NCI-H1930 (cell line): Measurements from ENCODE around the gene PEAK1.
"Not testable (repeated sequence)": the region's sequence is repeated elsewhere in the genome, so short reads cannot be mapped to it uniquely, and the experiment has no call there.

Experiments used
- DNase-seq, 2 experiments: peaks; one replicate each; lab custom pipeline; 2025; lab: John Stamatoyannopoulos, UW

PEAK1 gene

GRCh38 chr15:77426377-77426776 is 6.5 kb upstream of the PEAK1 start:
- DNase-seq: no peak

DNA sequence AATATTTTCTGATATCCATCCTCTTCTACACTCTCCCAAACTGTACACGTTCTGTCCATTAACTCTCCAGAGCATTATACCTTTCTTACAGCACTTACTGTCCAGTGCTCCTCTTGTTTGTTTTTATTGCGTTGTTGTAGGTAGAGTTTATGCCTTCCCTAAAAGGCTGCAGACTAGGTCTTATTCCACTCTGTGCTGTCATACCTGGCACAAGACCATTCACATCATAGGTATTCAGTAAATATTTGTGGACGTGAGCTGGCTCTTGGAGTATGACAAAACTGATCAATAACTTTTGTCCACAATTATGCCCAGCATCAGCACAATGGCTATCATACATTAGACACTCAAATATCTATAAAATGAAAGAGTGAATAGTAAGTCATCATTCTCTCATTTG is 5.2 kb upstream of the PEAK1 start:
- DNase-seq: no peak

DNA sequence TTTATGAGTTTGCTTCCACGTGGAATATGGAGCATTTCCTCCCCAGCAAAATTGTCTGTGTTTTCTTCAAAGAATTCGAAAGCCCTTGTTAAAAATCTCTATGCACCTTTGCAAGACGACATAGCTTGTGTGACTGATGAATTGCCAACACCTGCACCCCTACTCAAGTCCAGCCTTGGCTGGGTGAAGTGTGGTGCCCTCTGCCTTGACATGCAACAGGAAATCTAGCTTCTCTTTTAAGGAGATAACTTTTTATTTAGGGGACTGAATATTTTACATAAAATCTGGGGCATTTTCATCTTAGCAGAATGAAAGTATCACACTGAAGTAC is 1.4 kb upstream of the PEAK1 start:
- no peak for DNase-seq

DNA sequence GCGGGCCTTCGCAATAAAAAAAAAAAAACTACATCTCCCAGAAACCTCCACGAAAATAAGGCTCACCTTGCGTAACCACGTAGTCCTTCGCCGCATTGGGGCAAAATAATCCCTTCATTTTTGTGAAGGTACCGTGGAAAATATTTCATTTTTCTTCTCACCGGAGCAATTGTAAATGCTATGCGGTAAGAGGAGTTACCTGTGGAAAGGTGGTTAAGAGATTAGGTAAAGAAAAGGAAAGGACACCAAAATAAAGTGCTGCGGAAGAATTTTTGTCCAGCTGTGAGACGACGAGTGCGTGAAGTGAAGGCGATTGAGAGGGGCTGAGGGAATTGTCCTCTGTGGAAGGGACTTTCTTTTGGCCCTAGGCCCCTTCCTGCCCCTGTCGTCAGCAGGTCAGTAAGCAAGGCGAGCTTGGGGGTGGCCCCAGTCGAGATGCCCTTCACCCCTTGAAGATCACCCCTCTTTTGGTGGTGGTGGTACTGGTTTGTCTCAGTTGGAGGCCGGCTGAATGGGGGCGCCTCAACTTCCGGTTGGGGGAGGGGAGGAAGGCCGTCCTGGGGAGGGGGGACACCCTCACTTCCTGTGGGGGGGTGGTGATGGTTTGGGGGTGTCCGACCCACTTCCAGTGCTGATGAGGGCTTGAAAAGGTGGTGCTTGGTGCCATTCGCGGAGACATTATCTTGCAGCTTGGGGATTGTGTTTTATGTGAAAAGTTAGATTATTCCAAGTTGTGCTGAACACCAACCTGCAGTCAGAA is 886 bp upstream of the PEAK1 start, which contains the start of gene HMG20A:
Gene HMG20A, plus strand, starts transcription at position 279 of the 760 bp plus-strand sequence. CDS start 37,520 bp downstream, outside the sequence.
- DNase-seq: peak; percentile 60 to 80

GRCh38 chr15:77418966-77419835 is 703 bp downstream of the PEAK1 start:
- DNase-seq: peak in 1 of 2 experiments; percentile 12

DNA sequence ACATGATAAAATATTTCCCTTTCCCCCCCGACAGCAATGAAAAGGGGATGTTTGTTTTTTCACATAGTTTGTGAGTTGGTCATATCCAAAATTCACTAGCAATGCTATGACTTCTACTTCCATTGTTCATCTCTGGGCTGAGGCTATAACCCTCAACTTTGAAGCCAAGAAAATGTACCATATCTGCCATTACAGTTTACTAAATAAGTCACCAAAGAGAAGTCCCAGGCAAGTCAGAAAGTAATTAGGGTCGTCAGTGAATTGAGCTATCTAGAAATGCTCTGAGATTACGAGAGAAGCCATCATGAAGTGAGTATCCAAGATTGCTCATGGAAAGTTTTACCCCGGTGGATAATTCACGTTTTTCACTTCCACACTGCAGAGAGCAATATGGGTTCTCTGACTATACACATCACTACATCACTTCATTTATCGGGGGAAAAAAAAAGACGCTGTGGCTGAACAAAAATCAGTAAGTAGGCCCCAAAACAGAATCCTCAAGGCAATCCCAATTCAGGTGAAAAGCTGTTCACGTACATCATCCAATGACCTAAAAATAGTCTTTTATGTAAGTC is 1.4 kb downstream of the PEAK1 start:
- no peak for DNase-seq

- DNase-seq: no peak
Observed at GRCh38 chr15:77417602-77418001, 2.3 kb downstream of the PEAK1 start.

DNA sequence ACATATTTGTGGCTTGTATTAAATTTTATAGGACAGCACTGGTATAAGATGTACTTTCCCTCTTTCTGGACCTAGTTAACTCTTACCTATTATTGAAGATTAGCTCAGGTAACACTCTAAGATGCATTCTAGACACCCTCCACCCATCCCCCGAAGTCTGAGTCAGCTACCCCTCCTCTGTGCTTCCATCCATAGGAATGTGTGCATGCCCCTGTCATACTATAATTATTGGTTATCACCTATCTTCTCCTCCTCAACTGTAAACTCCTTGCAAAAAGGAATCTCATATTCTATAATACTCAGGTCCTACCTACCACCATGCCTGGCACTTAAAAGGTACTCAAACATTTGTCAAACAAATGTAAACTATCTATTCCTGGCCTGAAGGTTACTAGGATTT is 3.0 kb downstream of the PEAK1 start:
- no peak for DNase-seq

- DNase-seq: no peak
Observed at GRCh38 chr15:77416148-77416455, 3.8 kb downstream of the PEAK1 start.

DNA sequence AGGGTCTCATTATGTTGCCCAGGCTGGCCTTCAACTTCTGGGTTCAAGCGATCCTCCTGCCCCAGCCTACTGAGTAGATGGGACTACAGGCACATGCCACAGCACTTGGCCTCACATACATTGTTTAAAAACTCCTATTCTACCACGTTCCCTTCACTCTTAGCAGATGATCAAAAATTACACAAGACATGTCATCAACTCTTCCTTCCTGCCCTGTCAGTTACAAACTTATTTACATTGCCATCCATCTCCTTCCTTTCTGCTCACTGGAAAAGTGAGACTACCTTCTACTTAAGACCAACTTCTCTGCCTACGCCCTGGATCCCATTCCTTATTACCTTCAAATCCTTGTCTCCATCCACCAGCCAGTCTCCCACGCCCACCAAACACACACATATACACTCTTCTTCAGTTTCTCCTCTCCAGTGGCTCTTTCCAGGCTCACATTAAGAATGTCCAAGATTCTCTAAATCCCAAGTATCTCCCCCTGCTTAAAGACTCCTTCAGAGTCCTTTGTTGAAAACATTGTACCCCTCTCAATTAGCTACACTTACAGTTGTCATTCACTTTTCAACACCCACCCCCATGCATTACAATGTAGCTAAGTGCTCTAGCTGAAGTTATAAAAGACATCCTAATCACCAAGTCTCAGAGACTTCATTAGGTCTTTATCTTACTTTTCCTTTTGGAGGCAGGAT is 4.3 kb downstream of the PEAK1 start:
- no peak for DNase-seq

- no peak for DNase-seq
Observed at GRCh38 chr15:77414789-77415442, 5.0 kb downstream of the PEAK1 start.

- no peak for DNase-seq
Observed at GRCh38 chr15:77413699-77414349, 6.1 kb downstream of the PEAK1 start.

DNA sequence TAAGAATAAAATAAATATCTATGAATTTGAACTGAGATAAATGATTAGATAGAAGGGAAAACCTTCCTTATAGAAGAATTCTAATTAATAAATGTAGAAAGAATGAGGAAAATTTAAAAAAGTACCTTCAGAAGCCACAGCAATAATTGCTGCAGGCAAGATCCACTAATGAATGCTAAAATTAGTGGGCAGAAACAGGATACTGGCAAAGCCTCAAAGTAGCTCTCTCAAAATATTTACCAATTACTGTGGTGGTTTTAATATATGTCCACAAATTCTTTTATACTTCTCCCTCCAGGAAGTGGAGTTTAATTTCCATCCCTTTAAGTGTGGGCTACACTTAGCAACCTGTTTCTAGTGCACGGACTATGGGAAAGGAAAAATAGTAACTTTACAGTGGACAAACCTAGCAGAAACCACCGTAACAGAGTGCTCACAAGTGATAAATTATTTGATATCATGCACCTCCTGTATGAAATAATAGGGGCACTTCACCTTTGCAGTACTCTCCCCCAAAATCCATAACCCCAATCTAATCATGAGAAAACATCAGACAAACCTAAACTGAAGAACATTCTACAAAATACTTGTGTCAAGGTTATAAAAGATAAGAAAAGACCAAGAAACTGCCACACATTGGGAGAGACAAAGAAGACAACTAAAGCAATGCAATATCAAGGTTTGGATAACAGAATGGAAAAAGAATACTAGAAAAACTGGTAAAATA is 6.8 kb downstream of the PEAK1 start:
- DNase-seq: no peak

DNA sequence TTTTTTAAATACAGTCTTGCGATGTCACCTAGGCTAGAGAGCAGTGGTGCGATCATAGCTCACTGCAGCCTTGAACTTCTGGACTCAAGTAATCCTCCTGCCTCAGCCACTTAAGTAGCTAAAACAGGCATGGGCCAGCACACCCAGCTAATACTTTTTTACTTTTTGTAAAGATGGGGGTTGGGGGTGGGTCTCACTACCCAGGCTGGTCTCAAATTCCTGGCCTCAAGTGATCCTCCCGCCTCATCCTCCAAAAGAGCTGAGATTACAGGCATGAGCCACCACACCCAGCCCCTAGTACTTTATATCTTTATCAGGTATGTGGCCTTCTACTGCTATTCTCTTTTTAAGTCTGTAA is 8.3 kb downstream of the PEAK1 start:
- DNase-seq: no peak

DNA sequence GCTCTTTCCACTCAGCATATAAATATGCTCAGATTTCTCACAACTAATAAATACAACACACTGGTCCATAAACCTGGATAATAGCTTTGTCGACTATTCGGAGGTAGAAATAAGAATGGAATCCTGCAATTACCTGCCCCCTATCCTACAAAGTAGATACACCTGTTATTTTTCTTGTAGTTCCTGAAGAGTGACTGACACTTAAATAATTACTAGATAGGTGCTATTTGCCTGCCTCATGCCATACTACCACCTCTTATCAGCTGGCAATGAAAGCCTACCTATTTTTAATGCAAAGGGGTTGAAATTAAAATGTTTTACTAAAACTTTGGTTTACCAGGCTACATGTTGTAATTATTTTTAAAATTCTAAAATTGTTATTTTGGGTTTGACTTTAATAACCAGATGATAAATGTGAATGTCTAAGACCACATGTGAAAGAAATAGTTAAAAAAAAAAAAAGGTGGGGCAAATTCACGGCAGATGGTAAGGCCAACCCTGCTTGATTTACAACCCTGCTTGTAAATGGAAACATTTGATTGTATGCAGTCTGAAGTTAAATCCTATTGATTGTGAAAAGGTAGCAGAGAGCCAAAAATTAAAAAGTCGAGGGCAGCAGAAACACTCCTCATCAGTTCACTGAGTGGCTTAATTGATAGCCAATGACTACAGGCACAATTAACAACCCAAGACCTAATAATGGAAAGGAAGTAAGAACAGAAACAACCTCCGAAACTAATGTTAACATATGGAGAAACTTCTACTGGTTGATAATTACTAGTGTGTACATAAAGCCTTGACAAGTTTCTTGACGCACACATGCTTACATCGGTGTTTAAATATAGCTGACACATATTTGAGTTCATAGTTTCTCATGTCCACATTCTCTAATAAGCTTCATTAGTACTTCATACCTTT is 8.9 kb downstream of the PEAK1 start:
- DNase-seq: no peak

DNA sequence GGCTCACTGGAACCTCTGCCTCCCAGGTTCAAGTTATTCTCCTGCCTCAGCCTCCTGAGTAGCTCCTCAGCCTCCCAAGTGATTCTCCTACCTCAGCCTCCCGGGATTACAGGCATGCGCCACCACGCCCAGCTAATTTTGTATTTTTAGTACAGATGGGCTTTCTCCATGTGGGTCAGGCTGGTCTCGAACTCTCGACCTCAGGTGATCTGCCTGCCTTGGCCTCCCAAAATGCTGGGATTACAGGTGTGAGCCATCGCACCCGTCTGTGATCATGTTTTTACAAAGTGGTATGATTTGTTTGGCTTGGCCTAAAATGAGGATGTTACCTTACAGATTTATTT is 9.8 kb downstream of the PEAK1 start:
- DNase-seq: not testable (repeated sequence)

GRCh38 chr15:77409259-77410156 is 10.4 kb downstream of the PEAK1 start:
- DNase-seq: no peak

DNA sequence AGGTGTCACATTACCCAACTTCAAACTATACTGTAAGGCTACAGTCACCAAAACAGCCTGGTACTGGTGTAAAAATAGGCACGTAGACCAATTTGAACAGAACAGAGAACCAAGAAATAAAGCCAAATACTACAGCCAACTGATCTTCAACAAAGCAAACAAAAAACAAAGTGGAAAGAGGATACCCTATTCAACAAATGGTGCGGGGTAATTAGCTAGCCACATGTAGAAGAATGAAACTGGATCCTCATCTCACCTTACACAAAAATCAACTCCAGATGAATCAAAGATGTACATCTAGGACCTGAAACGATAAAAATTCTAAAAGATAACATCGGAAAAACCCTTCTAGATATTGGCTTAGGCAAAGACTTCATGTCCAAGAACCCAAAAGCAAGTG is 13.1 kb downstream of the PEAK1 start:
- no peak for DNase-seq
